NCI-H82 treated with DMSO at 0.1 percent for 48 hours (cell line): Measurements from ENCODE around the gene RNF217.
A peak's percentile ranks its signal among the peaks of the same experiment; 100 is the strongest.

ENCODE experiments used
- DNase-seq: peaks from one replicate; lab custom pipeline; 2025; ENCODE audit not compliant: unreplicated experiment; lab: John Stamatoyannopoulos, UW

RNF217 gene

GRCh38 chr6:125095580-125096301 lies 133.5 kb downstream of the RNF217 start:
- DNase-seq = peak; percentile 36

GRCh38 chr6:125097186-125097585 lies 134.9 kb downstream of the RNF217 start:
- DNase-seq = no peak

GRCh38 chr6:125098253-125098652 lies 136.0 kb downstream of the RNF217 start:
- DNase-seq = no peak

GRCh38 chr6:125099211-125100073 lies 137.2 kb downstream of the RNF217 start:
- no peak for DNase-seq

GRCh38 chr6:125100074-125100652 lies 137.9 kb downstream of the RNF217 start:
- no peak for DNase-seq

- DNase-seq = no peak
Observed at GRCh38 chr6:125101128-125101527, 138.9 kb downstream of the RNF217 start.

- DNase-seq = no peak
Observed at GRCh38 chr6:125101631-125102030, 139.4 kb downstream of the RNF217 start.

GRCh38 chr6:125102411-125102810 lies 140.2 kb downstream of the RNF217 start:
- no peak for DNase-seq

GRCh38 chr6:125102891-125103290 lies 140.7 kb downstream of the RNF217 start:
- DNase-seq = no peak

- DNase-seq = peak; percentile 39
Observed at GRCh38 chr6:125104425-125104824, 142.2 kb downstream of the RNF217 start.

- no peak for DNase-seq
Observed at GRCh38 chr6:125107048-125107447, 144.8 kb downstream of the RNF217 start.

- no peak for DNase-seq
Observed at GRCh38 chr6:125107896-125108295, 145.7 kb downstream of the RNF217 start.

- no peak for DNase-seq
Observed at GRCh38 chr6:125110056-125110455, 147.8 kb downstream of the RNF217 start.

- no peak for DNase-seq
Observed at GRCh38 chr6:125111219-125111983, 149.2 kb downstream of the RNF217 start.

- DNase-seq = no peak
Observed at GRCh38 chr6:125112934-125113333, 150.7 kb downstream of the RNF217 start.

- DNase-seq = peak; percentile 29
Observed at GRCh38 chr6:125114248-125114858, 152.1 kb downstream of the RNF217 start.

GRCh38 chr6:125116170-125116569 lies 153.9 kb downstream of the RNF217 start:
- DNase-seq = no peak

GRCh38 chr6:125116710-125117109 lies 154.5 kb downstream of the RNF217 start:
- no peak for DNase-seq

- DNase-seq = no peak
Observed at GRCh38 chr6:125117818-125118217, 155.6 kb downstream of the RNF217 start.

GRCh38 chr6:125120054-125120590 lies 157.9 kb downstream of the RNF217 start:
- DNase-seq = peak; percentile 90
